Measurements from ENCODE around the gene MOCOS.

DNA sequence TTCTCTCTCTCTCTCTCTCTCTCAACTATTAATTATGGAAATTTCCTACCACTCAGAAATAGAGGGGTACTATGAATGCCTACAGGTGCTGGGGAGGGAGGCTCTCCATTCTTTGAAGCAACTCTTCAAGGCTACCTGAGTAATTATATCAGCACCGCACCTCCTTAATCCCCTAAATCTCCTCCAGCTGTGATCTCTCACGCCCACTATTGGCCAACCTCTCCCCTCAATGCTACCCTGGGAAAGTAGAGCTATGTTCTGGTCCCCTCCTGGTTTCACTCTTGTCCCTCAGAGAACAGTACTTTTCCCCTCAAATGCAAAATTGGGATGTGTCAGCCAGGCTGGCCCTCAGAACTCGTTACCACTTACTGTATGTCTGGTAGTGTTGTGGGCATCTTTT, 1.6 kb downstream of the MOCOS start:
- TF ChIP-seq, protein P1, sequence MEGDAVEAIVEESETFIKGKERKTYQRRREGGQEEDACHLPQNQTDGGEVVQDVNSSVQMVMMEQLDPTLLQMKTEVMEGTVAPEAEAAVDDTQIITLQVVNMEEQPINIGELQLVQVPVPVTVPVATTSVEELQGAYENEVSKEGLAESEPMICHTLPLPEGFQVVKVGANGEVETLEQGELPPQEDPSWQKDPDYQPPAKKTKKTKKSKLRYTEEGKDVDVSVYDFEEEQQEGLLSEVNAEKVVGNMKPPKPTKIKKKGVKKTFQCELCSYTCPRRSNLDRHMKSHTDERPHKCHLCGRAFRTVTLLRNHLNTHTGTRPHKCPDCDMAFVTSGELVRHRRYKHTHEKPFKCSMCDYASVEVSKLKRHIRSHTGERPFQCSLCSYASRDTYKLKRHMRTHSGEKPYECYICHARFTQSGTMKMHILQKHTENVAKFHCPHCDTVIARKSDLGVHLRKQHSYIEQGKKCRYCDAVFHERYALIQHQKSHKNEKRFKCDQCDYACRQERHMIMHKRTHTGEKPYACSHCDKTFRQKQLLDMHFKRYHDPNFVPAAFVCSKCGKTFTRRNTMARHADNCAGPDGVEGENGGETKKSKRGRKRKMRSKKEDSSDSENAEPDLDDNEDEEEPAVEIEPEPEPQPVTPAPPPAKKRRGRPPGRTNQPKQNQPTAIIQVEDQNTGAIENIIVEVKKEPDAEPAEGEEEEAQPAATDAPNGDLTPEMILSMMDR (IDR thresholded peaks at IDR 0.05 in 4 of 5, conservative IDR thresholded peaks at IDR 0.05 in 1 of 5) = no peak
- no peak for TF ChIP-seq POLR2A (IDR thresholded peaks at IDR 0.05)
